Thyroid gland (tissue), 4 donors: Measurements from ENCODE around the gene UPF3A.

Experiments
- CTCF ChIP-seq, 6 experiments: fragments of 200-600 bp in 3 of 6; fragments of 450-650 bp in 3 of 6; sonication (generic) in 3 of 6; IDR thresholded peaks; one replicate each; pipeline ENCODE4 v1.5.1; 2016 to 2019; ENCODE audit warnings: antibody characterized with exemption in 6 of 6, mild to moderate bottlenecking in 2 of 6, inconsistent platforms in 1 of 6, moderate library complexity in 1 of 6
- POLR2A ChIP-seq, 2 donors: fragments of 450-650 bp; IDR thresholded peaks; one replicate each; pipeline ENCODE4 v1.6.1; 2017; ENCODE audit warnings: antibody characterized with exemption in 2 of 2, mild to moderate bottlenecking in 2 of 2, moderate library complexity in 1 of 2

DNA sequence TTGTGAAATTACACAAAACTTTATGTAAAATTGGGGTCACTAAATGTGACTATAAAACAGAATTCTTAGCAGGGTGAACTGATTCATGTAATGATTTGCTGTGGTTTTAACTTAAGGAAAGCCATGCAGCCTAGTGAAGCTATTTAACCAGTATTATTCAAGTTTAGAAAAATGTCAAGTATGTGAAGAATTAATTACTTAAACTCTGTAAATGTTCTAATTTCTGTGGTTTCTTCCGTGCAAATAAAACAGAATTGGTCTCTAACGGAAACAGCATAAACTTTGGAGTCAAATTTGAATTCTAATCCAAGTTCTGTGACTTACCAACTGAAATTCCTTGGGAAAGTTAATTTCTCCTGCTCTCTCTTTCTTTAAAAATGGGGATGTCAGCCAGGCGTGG, 33.4 kb upstream of the UPF3A start:
- TF ChIP-seq CTCF (IDR thresholded peaks at IDR 0.05) = no peak
- no peak for TF ChIP-seq POLR2A (IDR thresholded peaks at IDR 0.05)
